MG63 (cell line): ENCODE data around the gene MLN. TPM values are rescaled to one million over a fixed set of nuclear protein-coding genes. Genes with fewer than 3 reads are reported as not detected.
"Not testable (repeated sequence)": the region's sequence is repeated elsewhere in the genome, so short reads cannot be mapped to it uniquely, and the experiment has no call there.

Experiments used
- DNase-seq: peaks from one replicate; pipeline ENCODE4 v3.0.0-alpha.2; 2020
- H3K27me3 ChIP-seq: fragments of 250-450 bp; sonication (Bioruptor Pico); 2 replicates; pipeline ENCODE4 v1.5.1; 2020; ENCODE audit warnings: mild to moderate bottlenecking, moderate library complexity
- H3K36me3 ChIP-seq: fragments of 250-450 bp; sonication (Bioruptor Pico); 2 replicates; pipeline ENCODE4 v1.5.1; 2020; ENCODE audit warnings: mild to moderate bottlenecking, moderate library complexity
- H3K4me3 ChIP-seq: fragments of 250-450 bp; sonication (Bioruptor Pico); 2 replicates; pipeline ENCODE4 v1.5.1; 2020; ENCODE audit warnings: mild to moderate bottlenecking, moderate library complexity
- H3K9me3 ChIP-seq: fragments of 250-450 bp; sonication (Bioruptor Pico); 2 replicates; pipeline ENCODE4 v1.5.1; 2020; ENCODE audit warnings: mild to moderate bottlenecking, moderate library complexity
- total RNA-seq: library from RNA; depleted of rRNA; stranded (reverse); fragments of >200 nt; shearing (Covaris generic); gene quantifications from 2 replicates; pipeline ENCODE4 v1.2.3, GENCODE V29; 2014; ENCODE audit warnings: low replicate concordance

The MLN gene
- total RNA-seq, 1 experiment from 2014 or later = not detected

DNA sequence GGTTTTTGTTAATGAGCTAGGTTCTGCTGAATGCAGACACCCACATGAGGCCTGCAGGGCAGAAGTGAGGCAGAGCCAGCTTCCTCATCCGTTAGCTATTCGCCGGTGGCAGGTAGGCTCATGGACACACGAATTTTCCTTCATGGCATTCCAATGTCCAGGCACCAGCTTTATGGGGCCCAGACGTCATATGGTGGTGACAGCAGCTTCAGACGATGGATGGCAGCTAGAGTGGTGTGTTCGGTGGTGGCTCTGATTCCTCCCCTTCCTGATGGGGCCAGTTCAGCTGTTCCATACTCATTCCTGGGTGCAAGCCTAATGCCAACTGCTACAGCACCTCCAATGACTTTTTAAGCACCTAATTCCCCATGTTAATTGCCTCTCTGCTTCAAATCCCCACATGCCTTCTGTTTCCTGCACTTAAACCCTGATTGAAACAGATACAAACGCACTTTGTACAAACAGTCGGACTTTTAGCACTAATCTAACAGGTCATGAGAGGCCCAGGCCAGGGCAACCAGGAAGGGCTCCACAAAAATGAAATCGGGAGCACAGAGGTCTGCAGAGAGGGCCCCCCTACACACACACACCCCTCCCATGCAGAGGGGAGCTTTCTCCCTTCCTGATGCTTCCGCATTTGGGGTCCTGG is 35.7 kb upstream of the MLN start:
- H3K27me3 ChIP-seq = no peaks in the 10 kb centered on the region
- H3K36me3 ChIP-seq = no peaks in the 10 kb centered on the region
- H3K4me3 ChIP-seq = no peak overlapping the region
- no peaks in the 10 kb centered on the region for H3K9me3 ChIP-seq
- DNase-seq = no peak

DNA sequence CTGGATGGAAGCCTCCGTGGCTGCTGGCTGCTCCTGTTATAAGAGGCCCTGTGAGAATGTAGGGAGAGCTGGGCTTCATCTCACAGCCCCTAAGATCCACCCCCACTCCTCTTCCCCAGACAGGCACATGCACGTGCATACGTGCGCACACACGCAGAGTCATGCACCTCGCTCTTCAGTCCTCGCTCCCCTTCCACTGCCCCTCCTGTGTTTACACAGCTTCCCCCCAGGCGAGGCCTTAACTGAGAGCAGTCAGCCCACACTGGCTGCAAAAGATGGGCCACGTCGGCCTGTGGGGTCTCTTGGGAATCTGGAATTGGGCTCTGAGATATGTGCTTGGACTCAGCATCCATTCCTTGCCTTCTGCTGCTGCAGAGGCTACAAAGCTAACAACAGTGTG is 35.2 kb upstream of the MLN start:
- Histone ChIP-seq H3K36me3 (no peaks in the 10 kb centered on the region), H3K4me3 (no peak overlapping the region), H3K9me3 (no peaks in the 10 kb centered on the region), H3K27me3 (no peaks in the 10 kb centered on the region)
- no peak for DNase-seq

DNA sequence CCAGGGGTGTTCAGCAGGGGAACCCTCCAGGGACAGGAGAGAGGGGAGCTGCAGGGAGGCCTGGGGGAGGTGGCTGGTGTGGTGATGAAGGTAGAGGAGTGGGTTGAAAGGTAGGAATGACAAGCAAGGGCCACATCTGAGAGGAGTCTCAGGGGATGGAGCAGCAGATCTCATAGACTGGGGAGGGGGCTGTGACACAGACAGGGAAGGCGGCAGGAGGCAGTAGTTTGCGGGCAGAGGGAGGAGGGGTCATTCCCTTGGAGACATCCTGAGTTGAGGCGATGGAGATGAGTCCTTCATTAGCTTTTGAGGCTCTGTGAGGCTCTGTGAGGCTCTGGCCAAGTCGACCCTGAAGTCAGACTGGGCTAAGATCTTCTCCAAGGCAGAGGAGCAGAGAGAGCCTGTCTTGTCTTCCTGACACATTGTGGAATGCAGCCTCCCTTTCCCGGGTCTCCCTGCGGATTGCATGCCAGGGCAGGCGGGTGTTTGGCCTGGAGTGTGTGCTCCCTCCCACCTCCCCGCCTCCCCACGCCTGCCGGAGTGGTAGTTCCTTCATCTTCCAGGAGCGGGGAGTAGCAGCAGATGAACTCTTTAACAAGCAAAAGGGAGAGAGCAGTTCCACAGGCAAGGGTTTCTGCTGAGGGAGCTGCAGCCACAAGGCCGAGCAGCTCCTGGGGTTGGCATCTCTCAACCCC is 34.3 kb upstream of the MLN start:
- Histone ChIP-seq H3K36me3 (no peaks in the 10 kb centered on the region), H3K4me3 (no peak overlapping the region), H3K27me3 (no peaks in the 10 kb centered on the region), H3K9me3 (no peaks in the 10 kb centered on the region)
- no peak for DNase-seq

DNA sequence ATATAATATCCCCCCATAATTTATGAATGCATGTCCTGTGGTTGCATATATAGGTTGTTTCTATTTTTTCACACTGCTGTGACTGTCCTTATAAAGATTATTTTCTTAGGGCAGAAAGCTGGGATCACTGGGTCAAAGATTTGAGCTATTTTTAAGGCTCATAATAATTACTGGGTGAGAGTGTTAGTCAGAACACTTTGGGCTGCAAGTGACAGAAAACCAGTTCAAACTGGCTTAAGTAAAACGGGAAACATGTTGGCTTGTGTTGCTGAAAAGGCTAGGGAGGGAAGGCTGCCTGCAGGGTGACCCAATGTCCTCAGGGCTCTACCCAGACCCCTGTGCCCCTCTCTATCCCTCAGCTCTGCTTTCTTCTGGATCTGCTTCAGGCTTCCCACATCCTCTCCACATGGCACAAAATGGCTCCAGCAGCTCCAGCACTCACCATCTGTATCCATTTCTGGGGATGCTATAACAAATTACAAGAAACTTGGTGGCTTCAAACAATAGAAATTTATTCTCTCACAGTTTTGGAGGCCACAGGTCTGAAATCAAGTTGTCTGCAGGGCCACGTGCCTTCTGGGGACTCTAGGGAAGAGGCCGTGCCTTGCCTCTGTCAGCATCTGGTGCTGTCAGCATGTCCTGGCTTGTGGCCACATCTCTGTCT is 33.1 kb upstream of the MLN start:
- Histone ChIP-seq H3K36me3 (no peaks in the 10 kb centered on the region), H3K9me3 (no peaks in the 10 kb centered on the region), H3K4me3 (no peak overlapping the region), H3K27me3 (no peaks in the 10 kb centered on the region)
- DNase-seq = no peak

DNA sequence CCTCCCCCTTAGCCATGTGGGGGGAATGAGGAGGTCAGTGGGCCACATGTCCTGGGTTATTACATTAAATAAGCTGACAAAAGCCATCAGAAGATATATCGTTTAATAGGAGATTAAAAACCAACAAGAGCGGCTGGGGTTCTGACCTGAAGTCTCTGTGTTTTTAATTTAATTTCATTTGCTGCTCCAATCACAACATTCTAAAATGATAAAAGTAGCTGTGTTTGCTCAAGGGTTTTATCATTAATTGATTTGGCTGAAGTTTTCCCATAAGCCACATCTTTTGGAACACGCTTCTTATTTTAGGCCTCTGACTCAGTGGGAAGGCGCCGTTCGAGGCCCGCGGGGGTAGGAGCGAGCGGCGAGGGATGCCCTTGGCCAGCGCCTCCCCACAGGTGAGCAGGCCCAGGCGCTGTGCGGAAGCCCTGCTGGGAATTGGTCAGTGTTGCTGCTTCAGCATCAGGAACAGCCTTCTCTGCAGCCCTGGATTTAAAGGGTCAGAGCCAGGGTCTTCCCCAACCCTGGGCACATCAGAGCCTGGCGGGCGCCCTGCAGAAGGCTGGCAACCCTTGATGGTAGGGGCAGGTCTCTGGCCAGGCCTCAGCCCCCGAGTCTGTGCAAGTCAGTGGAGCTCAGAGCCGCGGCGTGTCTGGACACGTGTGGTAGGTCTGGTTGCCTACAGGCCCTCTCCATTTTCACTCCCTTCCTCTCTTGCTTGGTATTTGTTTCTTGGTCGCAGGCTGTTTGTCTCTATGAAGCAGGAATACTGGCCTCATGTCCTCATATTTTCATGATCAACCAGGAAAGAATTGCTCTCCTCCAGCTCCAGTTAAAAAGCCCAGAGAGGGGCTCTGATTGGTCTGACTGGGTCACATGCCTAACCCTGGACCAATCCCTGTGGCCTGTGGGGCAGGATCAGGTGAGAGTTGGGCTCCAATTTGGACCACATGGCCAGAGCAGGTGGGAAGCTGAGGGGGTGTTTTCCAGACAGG is 30.9 kb upstream of the MLN start:
- Histone ChIP-seq H3K9me3 (no peaks in the 10 kb centered on the region), H3K4me3 (no peak overlapping the region), H3K36me3 (no peaks in the 10 kb centered on the region), H3K27me3 (no peaks in the 10 kb centered on the region)
- DNase-seq = no peak

DNA sequence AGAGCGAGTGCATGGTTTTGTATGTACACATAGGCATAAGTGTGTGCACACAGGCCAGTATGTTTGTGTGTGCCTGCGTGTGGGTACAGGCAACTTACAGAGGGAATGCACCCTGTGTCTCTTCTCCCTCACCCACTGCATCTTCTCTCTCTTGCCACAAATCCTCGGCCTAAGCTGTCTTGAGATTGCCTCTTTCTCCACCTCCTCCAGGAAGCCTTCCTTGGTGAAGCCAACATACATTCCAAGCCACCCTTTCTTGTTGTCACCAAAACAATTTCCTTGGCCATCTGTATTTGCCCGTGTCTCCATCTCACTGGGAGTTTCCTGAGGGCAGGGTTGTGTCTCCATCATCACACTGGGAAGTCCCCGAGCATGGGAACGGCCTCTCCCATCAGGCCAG is 29.8 kb upstream of the MLN start:
- DNase-seq = no peak
- Histone ChIP-seq H3K4me3 (no peak overlapping the region), H3K36me3 (no peaks in the 10 kb centered on the region), H3K9me3 (no peaks in the 10 kb centered on the region), H3K27me3 (no peaks in the 10 kb centered on the region)

DNA sequence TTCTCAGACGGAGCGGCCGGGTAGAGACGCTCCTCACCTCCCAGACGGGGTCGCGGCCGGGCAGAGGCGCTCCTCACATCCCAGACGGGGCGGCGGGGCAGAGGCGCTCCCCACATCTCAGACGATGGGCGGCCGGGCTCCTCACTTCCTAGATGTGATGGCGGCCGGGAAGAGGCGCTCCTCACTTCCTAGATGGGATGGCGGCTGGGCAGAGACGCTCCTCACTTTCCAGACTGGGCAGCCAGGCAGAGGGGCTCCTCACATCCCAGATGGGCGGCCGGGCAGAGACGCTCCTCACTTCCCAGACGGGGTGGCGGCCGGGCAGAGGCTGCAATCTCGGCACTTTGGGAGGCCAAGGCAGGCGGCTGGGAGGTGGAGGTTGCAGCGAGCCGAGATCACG is 29.0 kb upstream of the MLN start:
- not testable (repeated sequence) for H3K36me3 ChIP-seq, DNase-seq, H3K9me3 ChIP-seq, H3K27me3 ChIP-seq, H3K4me3 ChIP-seq

DNA sequence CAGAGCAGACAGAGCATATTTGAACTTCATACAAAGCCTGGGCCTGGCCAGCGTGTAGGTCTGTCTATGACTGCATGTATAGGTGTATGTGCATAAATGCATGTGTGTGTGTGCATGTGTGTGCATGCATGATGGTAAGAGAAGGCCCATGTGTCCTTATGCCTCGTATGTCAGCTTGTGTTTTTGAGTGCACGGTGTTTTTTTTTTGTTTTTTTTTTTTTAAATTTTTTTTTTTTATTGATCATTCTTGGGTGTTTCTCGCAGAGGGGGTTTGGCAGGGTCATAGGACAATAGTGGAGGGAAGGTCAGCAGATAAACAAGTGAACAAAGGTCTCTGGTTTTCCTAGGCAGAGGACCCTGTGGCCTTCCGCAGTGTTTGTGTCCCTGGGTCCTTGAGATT is 27.9 kb upstream of the MLN start:
- H3K36me3 ChIP-seq, H3K4me3 ChIP-seq, H3K9me3 ChIP-seq, H3K27me3 ChIP-seq, DNase-seq: not testable (repeated sequence)

DNA sequence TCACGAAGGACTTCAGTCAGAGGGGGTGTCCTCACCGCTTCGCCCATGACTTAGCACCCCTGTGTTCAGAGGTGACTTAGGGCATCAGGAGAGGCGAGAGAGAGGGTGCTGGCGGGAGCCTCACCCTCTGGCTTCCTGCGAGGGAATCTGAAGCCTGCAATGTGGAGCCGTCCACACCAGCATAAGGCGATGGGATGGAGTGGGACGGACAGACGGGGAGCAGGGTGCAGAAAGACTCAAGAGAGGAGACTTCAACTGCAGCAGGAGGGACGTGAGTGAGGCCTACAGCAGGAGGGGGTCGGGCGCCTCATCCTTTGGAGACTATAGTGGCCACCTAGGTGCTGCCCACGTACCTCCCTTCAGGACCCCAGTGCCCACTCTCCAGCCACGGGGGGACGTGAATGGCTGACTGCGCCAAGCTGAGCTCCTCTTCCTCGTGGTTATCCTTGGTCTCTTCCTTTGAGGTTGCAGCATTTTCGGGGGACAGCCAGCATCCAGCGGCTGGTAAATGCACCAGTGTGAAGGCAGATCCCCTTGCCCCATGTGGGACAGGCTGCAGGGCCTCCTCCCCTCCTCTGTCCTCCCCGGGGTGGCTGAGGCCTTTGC is 26.9 kb upstream of the MLN start:
- Histone ChIP-seq H3K36me3 (no peaks in the 10 kb centered on the region), H3K9me3 (no peaks in the 10 kb centered on the region), H3K4me3 (no peak overlapping the region), H3K27me3 (no peaks in the 10 kb centered on the region)
- DNase-seq = no peak

DNA sequence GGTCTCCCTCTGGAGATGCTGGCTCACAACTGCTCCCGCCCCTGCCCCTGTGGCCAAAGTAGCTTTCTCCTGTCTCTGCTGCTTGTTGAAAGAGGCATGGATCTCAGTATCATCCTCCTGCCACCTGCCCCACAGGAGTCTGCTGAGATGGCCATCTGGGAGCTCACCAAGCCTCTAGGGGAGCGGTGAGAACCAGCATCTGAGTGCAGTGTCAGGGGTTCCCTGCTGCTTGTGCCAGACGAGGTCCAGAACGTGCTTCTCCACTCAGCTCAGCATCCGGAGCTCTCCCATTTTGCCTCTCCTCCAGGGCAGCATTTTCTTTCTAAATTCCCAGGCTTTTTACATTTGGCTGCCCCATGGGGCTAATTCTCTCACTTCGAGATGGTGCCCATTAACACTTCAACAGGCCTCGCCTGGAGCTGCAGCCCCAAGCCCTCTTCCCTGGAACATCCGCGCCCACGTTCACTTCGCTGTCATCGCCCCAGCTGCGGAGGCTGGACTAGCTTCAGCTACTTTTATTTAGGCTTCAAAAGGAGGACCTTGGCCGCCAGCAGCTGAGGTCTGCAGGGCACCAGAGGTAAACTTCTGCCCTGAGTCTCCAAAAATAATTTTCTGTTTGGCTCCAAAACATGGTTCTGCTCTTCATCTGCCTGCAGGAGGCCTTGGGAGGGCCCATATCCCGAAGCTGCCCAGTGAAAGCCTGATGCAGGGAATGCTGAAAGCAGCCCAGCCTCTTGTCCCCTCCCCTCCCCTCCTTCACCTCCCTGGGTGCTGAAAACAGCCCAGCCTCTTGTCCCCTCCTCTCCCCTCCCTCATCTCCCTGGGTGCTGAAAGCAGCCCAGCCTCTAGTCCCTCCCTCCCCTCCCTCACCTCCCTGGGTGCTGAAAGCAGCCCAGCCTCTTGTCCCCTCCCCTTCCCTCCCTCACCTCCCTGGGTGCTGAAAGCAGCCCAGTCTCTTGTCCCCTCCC is 25.2 kb upstream of the MLN start:
- Histone ChIP-seq H3K4me3 (no peak overlapping the region), H3K36me3 (no peaks in the 10 kb centered on the region), H3K9me3 (no peaks in the 10 kb centered on the region), H3K27me3 (no peaks in the 10 kb centered on the region)
- no peak for DNase-seq

DNA sequence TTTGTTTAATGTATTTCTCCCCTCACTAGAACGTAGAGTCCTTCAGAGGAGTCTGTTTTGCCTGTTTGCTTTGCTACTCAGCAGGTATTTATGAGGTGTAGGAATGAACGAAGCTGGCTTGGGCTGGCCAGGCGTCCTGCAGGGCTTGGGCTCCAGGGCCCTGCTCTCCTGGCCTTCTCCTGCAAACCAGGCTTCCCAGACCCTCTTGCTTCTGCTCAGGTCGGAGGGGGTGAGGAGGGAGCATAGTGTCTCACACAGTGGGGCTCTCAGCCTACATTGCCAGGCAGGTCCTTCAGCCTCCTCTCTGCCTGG is 24.6 kb upstream of the MLN start:
- no peaks in the 10 kb centered on the region for H3K9me3 ChIP-seq
- H3K27me3 ChIP-seq = no peaks in the 10 kb centered on the region
- DNase-seq = no peak
- H3K36me3 ChIP-seq = no peaks in the 10 kb centered on the region
- no peak overlapping the region for H3K4me3 ChIP-seq

DNA sequence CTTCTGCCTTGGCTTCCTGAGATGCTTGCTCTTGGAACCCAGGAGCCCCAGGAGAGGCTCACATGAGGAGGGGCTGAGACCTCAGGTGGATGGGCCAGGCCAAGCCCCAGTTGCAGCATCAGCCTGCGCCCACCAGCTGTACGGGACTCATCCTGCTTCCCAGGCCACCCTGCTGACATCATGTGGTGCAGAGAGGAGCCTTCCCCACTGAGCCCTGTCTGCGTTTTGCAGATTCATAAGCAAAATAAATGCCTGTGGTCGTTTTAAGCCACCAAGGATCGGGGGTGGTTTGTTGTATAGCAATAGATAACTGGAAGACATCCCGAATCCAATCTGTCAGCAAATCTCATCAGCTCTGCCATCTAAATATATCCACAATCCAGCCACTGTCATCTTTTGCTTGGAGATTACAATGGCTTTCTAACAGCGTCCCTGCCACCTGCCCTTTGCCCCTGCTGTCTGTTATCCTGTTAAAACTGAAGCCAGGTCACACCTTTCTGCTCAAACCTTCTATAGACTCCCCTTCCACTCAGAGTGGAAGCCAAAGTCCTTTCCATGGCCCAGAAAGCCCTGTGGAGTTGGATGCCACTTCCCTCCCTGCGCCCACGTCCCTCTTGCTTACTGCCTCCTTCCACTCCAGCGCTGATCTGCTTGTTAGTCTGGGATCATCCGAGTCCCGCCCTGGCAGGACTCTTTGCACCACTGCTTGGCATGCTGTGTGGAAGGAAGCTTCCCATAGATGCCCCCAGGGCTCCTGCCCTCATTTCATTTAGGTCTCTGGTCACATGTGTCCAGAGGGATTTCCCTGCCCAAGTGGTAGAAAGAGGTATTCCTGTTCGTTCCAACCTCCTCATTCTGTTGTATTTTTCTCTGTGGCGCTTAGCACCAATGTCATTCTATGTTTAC is 24.0 kb upstream of the MLN start:
- Histone ChIP-seq H3K27me3 (no peaks in the 10 kb centered on the region), H3K4me3 (no peak overlapping the region)

DNA sequence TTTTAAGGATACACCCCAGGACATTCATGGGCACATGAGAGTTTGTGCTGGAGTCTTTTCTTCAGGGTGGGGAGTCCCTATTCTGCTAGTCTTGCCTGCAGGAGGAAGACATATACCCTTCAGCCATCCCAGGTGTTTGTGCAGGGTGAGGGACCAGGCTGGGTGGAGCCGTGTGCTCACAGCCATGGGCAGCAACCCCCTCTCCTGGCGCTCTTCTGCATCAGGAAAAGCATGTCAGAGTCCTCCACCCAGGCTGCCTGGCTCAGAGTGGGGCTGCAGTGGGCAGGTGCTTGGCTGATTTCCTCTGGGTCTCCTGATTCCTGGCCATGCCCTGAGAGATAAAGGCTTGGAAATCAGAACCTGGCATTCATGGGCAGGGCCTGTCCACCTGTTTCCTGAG is 22.7 kb upstream of the MLN start:
- Histone ChIP-seq H3K27me3 (no peaks in the 10 kb centered on the region), H3K4me3 (no peak overlapping the region), H3K36me3 (no peaks in the 10 kb centered on the region), H3K9me3 (no peaks in the 10 kb centered on the region)
- no peak for DNase-seq

More for the DNA sequence above, 24.0 kb upstream of the MLN start:
- H3K9me3 ChIP-seq = no peaks in the 10 kb centered on the region
- DNase-seq = no peak
- H3K36me3 ChIP-seq = no peaks in the 10 kb centered on the region

DNA sequence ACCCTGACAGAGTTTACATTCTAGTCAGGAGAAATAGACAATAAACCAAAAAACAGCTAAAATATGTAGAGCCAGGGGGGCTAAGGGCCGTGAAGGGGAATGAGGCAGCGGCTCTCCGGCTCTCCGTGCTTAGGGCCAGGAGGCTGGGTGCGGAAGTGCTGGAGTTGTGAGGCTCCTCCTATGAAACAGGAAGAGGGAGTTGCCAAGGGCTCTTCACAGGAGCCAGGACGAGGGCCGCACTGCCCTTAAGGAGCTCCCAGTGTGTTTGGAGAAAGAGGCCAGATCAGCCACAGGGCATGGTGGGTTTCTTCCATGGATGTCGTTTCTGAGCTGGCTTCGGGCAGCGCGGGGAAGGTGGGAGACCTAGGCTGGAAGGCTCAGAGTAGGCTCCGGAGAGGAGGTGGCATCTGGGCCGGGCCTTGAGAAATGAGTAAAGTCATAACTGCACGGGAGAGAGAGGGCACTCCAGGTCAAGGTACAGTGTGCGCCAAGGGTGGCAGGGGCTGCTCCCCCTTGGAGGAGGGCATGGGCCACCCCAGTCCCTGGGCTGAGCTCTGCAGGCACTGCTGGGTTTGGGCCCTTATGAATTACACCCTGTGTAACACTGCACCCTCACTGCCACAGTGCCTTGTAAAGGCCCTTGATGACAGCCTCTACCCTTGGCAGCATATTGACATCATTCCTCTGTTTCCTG is 20.8 kb upstream of the MLN start:
- no peaks in the 10 kb centered on the region for H3K36me3 ChIP-seq
- H3K4me3 ChIP-seq = no peak overlapping the region
- H3K9me3 ChIP-seq = no peaks in the 10 kb centered on the region
- H3K27me3 ChIP-seq = no peaks in the 10 kb centered on the region
- no peak for DNase-seq
